ENCODE data around the gene RALGAPA1. TPM values are rescaled to one million over a fixed set of nuclear protein-coding genes. Genes with fewer than 3 reads are reported as not detected.
"Not testable (repeated sequence)": the region's sequence is repeated elsewhere in the genome, so short reads cannot be mapped to it uniquely, and the experiment has no call there.

The RALGAPA1 gene
- total and polyA plus RNA-seq, 9 donors: 18.0 to 99.5 (median 79.3) TPM

- Histone ChIP-seq H3K27me3 (no peaks in the 10 kb centered on the region), H3K27ac (no peak overlapping the region), H3K4me3 (no peak overlapping the region), H3K36me3 (no peaks in the 10 kb centered on the region), H3K4me1 (ENCODE audit: insufficient read depth) (no peaks in the 10 kb centered on the region), H3K9me3 (no peaks in the 10 kb centered on the region)
- 90 to 94% (median 91%) methylated on average over 3 of the region's 3 CpGs for WGBS, 3 donors
- TF ChIP-seq EP300 (IDR thresholded peaks at IDR 0.05): no peak
- TF ChIP-seq POLR2A (IDR thresholded peaks at IDR 0.05): no peak
- TF ChIP-seq, protein P1, sequence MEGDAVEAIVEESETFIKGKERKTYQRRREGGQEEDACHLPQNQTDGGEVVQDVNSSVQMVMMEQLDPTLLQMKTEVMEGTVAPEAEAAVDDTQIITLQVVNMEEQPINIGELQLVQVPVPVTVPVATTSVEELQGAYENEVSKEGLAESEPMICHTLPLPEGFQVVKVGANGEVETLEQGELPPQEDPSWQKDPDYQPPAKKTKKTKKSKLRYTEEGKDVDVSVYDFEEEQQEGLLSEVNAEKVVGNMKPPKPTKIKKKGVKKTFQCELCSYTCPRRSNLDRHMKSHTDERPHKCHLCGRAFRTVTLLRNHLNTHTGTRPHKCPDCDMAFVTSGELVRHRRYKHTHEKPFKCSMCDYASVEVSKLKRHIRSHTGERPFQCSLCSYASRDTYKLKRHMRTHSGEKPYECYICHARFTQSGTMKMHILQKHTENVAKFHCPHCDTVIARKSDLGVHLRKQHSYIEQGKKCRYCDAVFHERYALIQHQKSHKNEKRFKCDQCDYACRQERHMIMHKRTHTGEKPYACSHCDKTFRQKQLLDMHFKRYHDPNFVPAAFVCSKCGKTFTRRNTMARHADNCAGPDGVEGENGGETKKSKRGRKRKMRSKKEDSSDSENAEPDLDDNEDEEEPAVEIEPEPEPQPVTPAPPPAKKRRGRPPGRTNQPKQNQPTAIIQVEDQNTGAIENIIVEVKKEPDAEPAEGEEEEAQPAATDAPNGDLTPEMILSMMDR (IDR thresholded peaks at IDR 0.05): no peak
- intact Hi-C loops (cut with DNase I): no loop called here
- no peak for DNase-seq
Measured at GRCh38 chr14:35689000-35689460, 120.1 kb downstream of the RALGAPA1 start.

DNA sequence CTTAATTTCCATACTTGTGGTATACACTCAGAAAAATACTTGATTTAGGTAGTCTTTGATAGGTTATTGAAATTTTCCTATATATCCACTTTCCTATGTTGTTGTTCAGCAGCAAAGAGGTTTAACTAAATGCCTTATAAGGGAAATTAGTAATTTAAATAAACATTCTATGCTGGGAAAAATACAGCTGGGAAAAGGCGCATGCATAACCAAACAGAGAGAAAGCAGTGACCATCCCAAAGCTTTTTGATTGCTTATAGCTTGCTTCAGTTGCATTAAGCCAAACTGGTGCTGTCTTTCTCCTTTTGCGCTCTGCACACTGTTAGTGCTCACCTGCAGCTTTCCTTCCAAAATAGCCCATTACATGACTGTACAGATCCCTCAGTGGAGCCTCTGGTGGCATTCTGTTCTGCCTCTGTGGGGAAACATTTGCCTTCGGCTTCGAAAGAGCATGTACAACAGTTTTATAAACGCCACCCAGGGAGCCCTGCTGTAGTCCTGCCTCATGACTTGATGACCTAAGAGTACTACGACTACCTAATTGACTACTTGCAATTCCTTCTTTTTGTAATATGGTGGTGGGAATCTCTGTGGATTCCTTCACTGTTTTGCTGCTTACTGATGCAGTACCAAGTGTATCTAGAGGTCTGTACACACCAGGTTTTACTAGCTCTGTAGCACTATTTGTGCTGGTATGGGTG, 120.8 kb downstream of the RALGAPA1 start:
- WGBS, 3 donors: 93 to 97% (median 94%) methylated on average over 6 of the region's 6 CpGs
- H3K9me3 ChIP-seq: no peaks in the 10 kb centered on the region
- no peak overlapping the region for H3K4me3 ChIP-seq
- H3K27ac ChIP-seq: no peak overlapping the region
- DNase-seq: no peak
- TF ChIP-seq POLR2A (IDR thresholded peaks at IDR 0.05): no peak
- H3K4me1 ChIP-seq (ENCODE audit: insufficient read depth): no peaks in the 10 kb centered on the region
- H3K27me3 ChIP-seq: no peaks in the 10 kb centered on the region
- H3K36me3 ChIP-seq: no peaks in the 10 kb centered on the region
- intact Hi-C loops (cut with DNase I): no loop called here

DNA sequence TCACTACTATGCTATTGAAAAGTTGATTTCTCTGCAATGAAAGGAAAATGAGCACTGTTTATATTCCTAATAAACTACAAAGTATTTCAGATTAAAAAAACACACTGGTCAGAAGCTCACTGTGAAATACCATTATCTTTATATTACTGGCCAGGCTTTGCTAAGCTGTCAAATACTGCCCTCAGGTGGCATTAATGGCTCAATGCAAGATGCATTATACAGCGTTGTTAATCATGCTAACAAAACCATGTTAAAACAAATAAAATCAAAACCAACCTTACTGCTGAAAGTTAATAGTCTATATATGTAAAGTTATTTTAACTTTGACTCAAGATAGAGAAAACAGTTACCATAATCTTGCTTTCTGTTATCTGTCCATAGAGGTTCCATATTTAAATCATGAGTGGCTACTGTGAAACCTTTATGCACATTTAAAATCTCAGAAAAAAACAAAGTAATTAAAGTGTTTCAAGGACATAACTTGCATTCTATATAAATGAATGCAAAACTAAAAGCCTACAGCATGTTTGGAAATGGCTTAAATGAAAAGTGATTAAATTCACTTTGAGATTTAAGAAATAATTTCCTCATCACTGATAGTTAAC, 121.7 kb downstream of the RALGAPA1 start:
- no peaks in the 10 kb centered on the region for H3K27me3 ChIP-seq
- intact Hi-C loops (cut with DNase I): no loop called here
- H3K4me3 ChIP-seq: no peak overlapping the region
- WGBS, 3 donors: 3 to 7% (median 5%) methylated on average over 1 of the region's 1 CpG
- TF ChIP-seq POLR2A (IDR thresholded peaks at IDR 0.05) (no peak), EP300 (IDR thresholded peaks at IDR 0.05) (no peak)
- TF ChIP-seq, protein P1 (IDR thresholded peaks at IDR 0.05): peak in 2 of 3 donors; percentile 19 to 27
- DNase-seq: no peak
- H3K27ac ChIP-seq: no peak overlapping the region
- no peaks in the 10 kb centered on the region for H3K4me1 ChIP-seq (ENCODE audit: insufficient read depth)
- no peaks in the 10 kb centered on the region for H3K9me3 ChIP-seq
- no peaks in the 10 kb centered on the region for H3K36me3 ChIP-seq

DNA sequence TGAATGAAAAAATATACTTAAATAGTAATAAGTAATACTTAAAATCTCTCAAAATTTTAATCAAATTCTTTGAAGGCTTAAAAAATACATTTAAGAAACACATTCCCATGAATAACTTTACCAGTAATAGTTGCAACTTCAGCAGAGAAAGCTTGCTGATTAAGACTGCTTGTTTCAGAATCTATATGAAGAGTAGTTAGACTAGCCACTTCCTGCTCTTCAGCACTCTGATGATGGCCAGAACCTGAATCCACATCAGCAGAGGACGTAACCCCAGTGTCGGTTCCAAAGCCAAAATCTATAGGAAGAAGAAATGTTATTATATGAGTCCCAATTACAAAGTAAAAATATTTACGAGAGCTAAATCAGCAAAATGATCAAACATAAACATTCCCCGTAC, 125.4 kb downstream of the RALGAPA1 start:
- H3K4me1 ChIP-seq (ENCODE audit: insufficient read depth); H3K9me3 ChIP-seq; DNase-seq; H3K4me3 ChIP-seq; H3K27me3 ChIP-seq; H3K36me3 ChIP-seq; H3K27ac ChIP-seq; intact Hi-C loops (cut with DNase I): not testable (repeated sequence)
- 86 to 92% (median 89%) methylated on average over 4 of the region's 4 CpGs for whole genome bisulfite sequencing, 3 donors

GRCh38 chr14:35682802-35683201, 126.3 kb downstream of the RALGAPA1 start:
- intact Hi-C loops (cut with DNase I): no loop called here
- Histone ChIP-seq H3K9me3 (no peaks in the 10 kb centered on the region), H3K4me1 (ENCODE audit: insufficient read depth) (no peaks in the 10 kb centered on the region), H3K4me3 (no peak overlapping the region), H3K36me3 (no peaks in the 10 kb centered on the region), H3K27ac (no peak overlapping the region), H3K27me3 (no peaks in the 10 kb centered on the region)
- WGBS, 3 donors: 95 to 98% (median 97%) methylated on average over 2 of the region's 2 CpGs
- no peak for TF ChIP-seq EP300 (IDR thresholded peaks at IDR 0.05)
- TF ChIP-seq, protein P1 (IDR thresholded peaks at IDR 0.05): no peak
- TF ChIP-seq POLR2A (IDR thresholded peaks at IDR 0.05): no peak
- DNase-seq: no peak
